Measurements from ENCODE around the gene LRRC23. TPM values are rescaled to one million over a fixed set of nuclear protein-coding genes. Genes with fewer than 3 reads are reported as not detected.

The LRRC23 gene
- total and polyA plus RNA-seq, 2 of the 4 experiments (the other 2 are of a cell fraction), result 11.1 to 11.4 TPM

DNA sequence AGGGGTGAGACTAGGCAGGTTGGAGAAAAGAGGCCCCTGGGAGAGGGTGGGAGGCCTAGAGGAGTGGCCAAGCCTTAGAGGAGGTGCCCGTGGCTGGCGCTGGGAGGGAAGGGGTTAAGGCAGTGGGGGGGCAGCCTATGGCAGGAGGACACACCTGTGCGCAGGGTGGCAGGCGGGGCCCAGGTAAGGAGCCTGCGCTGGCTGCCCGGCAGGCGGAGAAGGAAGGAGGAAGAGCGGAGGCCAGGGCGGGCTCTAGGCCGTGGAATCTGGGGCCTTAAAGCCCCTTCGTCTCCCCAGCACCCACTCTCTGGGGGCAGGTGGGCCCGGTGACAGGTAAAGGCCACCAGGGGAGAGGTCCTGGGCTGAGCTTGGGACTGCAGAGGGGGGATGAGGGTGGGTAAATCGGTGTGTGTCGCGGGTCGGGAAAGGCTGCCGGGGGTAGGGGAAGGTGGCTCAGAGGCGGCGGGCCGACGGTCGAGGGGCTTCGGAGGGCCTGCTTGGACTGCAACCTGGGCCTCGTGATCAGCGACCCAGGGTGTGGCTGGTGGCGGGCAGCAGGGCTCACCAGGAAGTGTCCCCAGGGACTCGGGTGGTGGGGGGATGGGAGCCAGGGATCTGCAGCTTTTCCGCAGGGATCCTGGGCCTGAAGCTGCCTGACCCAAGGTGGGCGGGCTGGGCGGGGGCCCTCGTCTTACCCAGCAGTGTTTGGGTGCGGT is 58.6 kb downstream of the LRRC23 start:
- no TSS peak for BruUV-seq (replicated peaks)
- Histone ChIP-seq H2BK120ac (ENCODE audit: low read depth, low read length) (no peak overlapping the region), H4K20me1 (ENCODE audit: insufficient read depth, low read length) (no peaks in the 10 kb centered on the region), H2AK5ac (ENCODE audit: low read depth, low read length) (no peak overlapping the region), H3K4me3 (ENCODE audit: insufficient read depth, low read depth, low read length) (no peak overlapping the region), H2BK15ac (ENCODE audit: low read depth, low read length) (no peak overlapping the region), H3K18ac (ENCODE audit: low read depth, low read length) (no peak overlapping the region), H3K9me3 (ENCODE audit: control insufficient read depth, insufficient read depth, low read length) (no peaks in the 10 kb centered on the region), H2AK9ac (replicated peaks; ENCODE audit: low read depth, low read length, poor library complexity) (peak overlapping the region; percentile 83), H3K9me1 (ENCODE audit: insufficient read depth, low read length) (no peaks in the 10 kb centered on the region), H3K27me3 (ENCODE audit: control insufficient read depth, insufficient read depth, low read length) (no peaks in the 10 kb centered on the region), H4K91ac (ENCODE audit: insufficient read depth, low read depth, low read length) (no peak overlapping the region), H4K8ac (ENCODE audit: low read depth in 2 of 2, low read length in 2 of 2) (no peak overlapping the region), H3K4me2 (ENCODE audit: low read depth, low read length) (no peak overlapping the region), H3K36me3 (ENCODE audit: control insufficient read depth, insufficient read depth, low read length) (peaks cover 31% of the 10 kb centered on the region), H3K4me1 (ENCODE audit: control insufficient read depth, insufficient read depth, low read length) (peaks cover 5% of the 10 kb centered on the region; the same call in 1 of the 2 replicates), H2AFZ (replicated peaks; ENCODE audit: low read length, poor library complexity) (peak overlapping the region; percentile 68), H3K23ac (ENCODE audit: low read depth, low read length) (no peak overlapping the region), H4K5ac (ENCODE audit: low read depth, low read length) (no peak overlapping the region), H2BK5ac (ENCODE audit: low read depth, low read length, poor library complexity, severe bottlenecking) (no peak overlapping the region), H2BK20ac (ENCODE audit: low read depth, low read length) (no peak overlapping the region), H3K79me1 (ENCODE audit: low read depth in 1 of 2, low read length in 2 of 2) (peaks cover 5 to 15% of the 10 kb centered on the region in 2 experiments), H3K9ac (ENCODE audit: low read depth, low read length) (no peak overlapping the region), H3K4ac (ENCODE audit: low read depth, low read length) (no peak overlapping the region), H3K27ac (ENCODE audit: insufficient read depth, low read length) (no peak overlapping the region), H3K56ac (ENCODE audit: extremely low read depth, insufficient read depth, low read length) (no peak overlapping the region), H3K14ac (replicated peaks; ENCODE audit: low read depth, low read length) (no peak overlapping the region)
- ChIA-PET CTCF (interaction anchor here (1.7 kb wide), 1 partner anchor 150 kb away, joined by 3 read pairs; no protein-coding TSS in a partner anchor), POLR2A (ENCODE audit: unreplicated experiment) (no interaction called here)
- in situ Hi-C loops (cut with MboI; ENCODE audit: low sequenced_read_pairs) (loop anchor here (5.0 kb wide), 1 partner anchor 96 kb away; the partner anchor contains the start of gene TPI1), intact Hi-C loops (cut with micrococcal nuclease) (no loop called here), dilution Hi-C loops (cut with HindIII; ENCODE audit: low sequenced_read_pairs, unreplicated experiment) (no loop called here)
- DNase-seq (no peak), ATAC-seq (ENCODE audit: low read depth) (no peak)
- 93% methylated on average over 4 of the region's 32 CpGs; no CpG with 5 or more reads in 1 of the 2 experiments for WGBS, 2 experiments (ENCODE audit: extremely low coverage in 2 of 2, insufficient read length in 1 of 2)
- TF ChIP-seq CEBPB (IDR thresholded peaks at IDR 0.05; ENCODE audit: low read depth, low read length), result no peak
- no peak for TF ChIP-seq RAD21 (IDR thresholded peaks at IDR 0.05; ENCODE audit: low read length)
- TF ChIP-seq FOS (IDR thresholded peaks at IDR 0.05; ENCODE audit: low read depth, low read length), result no peak
- TF ChIP-seq MXI1 (IDR thresholded peaks at IDR 0.05; ENCODE audit: borderline replicate concordance, low read depth, low read length), result no peak
- TF ChIP-seq MAZ (IDR thresholded peaks at IDR 0.05; ENCODE audit: borderline replicate concordance, low read depth, low read length), result no peak
- TF ChIP-seq RCOR1 (IDR thresholded peaks at IDR 0.05; ENCODE audit: insufficient replicate concordance, low read length), result no peak
- no peak for TF ChIP-seq RFX5 (IDR thresholded peaks at IDR 0.05; ENCODE audit: low read depth, low read length)
- no peak for TF ChIP-seq CHD1 (IDR thresholded peaks at IDR 0.05; ENCODE audit: low read depth, low read length)
- TF ChIP-seq, protein P1, sequence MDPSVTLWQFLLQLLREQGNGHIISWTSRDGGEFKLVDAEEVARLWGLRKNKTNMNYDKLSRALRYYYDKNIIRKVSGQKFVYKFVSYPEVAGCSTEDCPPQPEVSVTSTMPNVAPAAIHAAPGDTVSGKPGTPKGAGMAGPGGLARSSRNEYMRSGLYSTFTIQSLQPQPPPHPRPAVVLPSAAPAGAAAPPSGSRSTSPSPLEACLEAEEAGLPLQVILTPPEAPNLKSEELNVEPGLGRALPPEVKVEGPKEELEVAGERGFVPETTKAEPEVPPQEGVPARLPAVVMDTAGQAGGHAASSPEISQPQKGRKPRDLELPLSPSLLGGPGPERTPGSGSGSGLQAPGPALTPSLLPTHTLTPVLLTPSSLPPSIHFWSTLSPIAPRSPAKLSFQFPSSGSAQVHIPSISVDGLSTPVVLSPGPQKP (IDR thresholded peaks at IDR 0.05; ENCODE audit: borderline replicate concordance, low read depth, low read length), result no peak
- TF ChIP-seq, protein P2, sequence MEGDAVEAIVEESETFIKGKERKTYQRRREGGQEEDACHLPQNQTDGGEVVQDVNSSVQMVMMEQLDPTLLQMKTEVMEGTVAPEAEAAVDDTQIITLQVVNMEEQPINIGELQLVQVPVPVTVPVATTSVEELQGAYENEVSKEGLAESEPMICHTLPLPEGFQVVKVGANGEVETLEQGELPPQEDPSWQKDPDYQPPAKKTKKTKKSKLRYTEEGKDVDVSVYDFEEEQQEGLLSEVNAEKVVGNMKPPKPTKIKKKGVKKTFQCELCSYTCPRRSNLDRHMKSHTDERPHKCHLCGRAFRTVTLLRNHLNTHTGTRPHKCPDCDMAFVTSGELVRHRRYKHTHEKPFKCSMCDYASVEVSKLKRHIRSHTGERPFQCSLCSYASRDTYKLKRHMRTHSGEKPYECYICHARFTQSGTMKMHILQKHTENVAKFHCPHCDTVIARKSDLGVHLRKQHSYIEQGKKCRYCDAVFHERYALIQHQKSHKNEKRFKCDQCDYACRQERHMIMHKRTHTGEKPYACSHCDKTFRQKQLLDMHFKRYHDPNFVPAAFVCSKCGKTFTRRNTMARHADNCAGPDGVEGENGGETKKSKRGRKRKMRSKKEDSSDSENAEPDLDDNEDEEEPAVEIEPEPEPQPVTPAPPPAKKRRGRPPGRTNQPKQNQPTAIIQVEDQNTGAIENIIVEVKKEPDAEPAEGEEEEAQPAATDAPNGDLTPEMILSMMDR (conservative IDR thresholded peaks at IDR 0.05; ENCODE audit: low read depth, low read length), result no peak
- TF ChIP-seq SMC3 (IDR thresholded peaks at IDR 0.05; ENCODE audit: low read depth, low read length), result no peak
- no peak for TF ChIP-seq USF2 (IDR thresholded peaks at IDR 0.05; ENCODE audit: low read depth, low read length)
- TF ChIP-seq MAFK (IDR thresholded peaks at IDR 0.05; ENCODE audit: low read depth, low read length), result no peak
- TF ChIP-seq BHLHE40 (IDR thresholded peaks at IDR 0.05; ENCODE audit: low read depth, low read length), result no peak
- no peak for TF ChIP-seq POLR2A (IDR thresholded peaks at IDR 0.05; ENCODE audit: low read depth, low read length)
